ENCODE data around the gene TH. TPM values are rescaled to one million over a fixed set of nuclear protein-coding genes. Genes with fewer than 3 reads are reported as not detected.

TH gene
- total and polyA plus RNA-seq, 2 of the 8 experiments (the other 6 are each of a cell fraction or from before 2014, with no cell fraction given) = 0.09 TPM; not detected in 1

GRCh38 chr11:2177076-2177475, 5.5 kb upstream of the TH start:
- POLR2A ChIA-PET (ENCODE audit: partially characterized antibody) = no interaction called here
- Histone ChIP-seq H3K27me3 (replicated peaks in 1 of 4; ENCODE audit: control insufficient read depth in 3 of 4, extremely low read depth in 1 of 4, insufficient read depth in 3 of 4, low read length in 3 of 4) (no peaks in the 10 kb centered on the region), H2AFZ (ENCODE audit: low read length) (no peak overlapping the region), H2AK5ac (ENCODE audit: low read depth, low read length) (no peak overlapping the region), H3K9ac (replicated peaks in 1 of 4; ENCODE audit: extremely low read depth in 1 of 4, low read depth in 3 of 4, low read length in 3 of 4) (no peak overlapping the region), H2BK12ac (ENCODE audit: low read depth, low read length) (no peak overlapping the region), H2BK15ac (ENCODE audit: low read length) (no peak overlapping the region), H3K27ac (ENCODE audit: low read depth, low read length) (no peak overlapping the region), H2BK120ac (replicated peaks; ENCODE audit: low read depth, low read length) (no peak overlapping the region), H3K36me3 (ENCODE audit: control insufficient read depth in 2 of 4, insufficient read depth in 4 of 4, low read length in 3 of 4) (no peaks in the 10 kb centered on the region), H3K79me2 (ENCODE audit: control insufficient read depth in 1 of 2, insufficient read depth in 2 of 2, low read length in 2 of 2) (no peaks in the 10 kb centered on the region), H4K8ac (ENCODE audit: extremely low read depth, insufficient read depth, low read length) (peak overlapping the region; percentile 59; the same call in 1 of the 2 replicates), H3K79me1 (ENCODE audit: low read depth, low read length) (no peaks in the 10 kb centered on the region), H3K4me3 (ENCODE audit: extremely low read depth in 1 of 4, insufficient read depth in 2 of 4, low read depth in 3 of 4, low read length in 4 of 4) (no peak overlapping the region), H2BK20ac (ENCODE audit: low read length) (no peak overlapping the region), H3K23me2 (ENCODE audit: low read depth, low read length) (no peaks in the 10 kb centered on the region), H3K4me2 (ENCODE audit: insufficient read depth in 1 of 2, low read depth in 2 of 2, low read length in 2 of 2) (no peak overlapping the region), H3K4me1 (replicated peaks in 1 of 4; ENCODE audit: control insufficient read depth in 3 of 4, insufficient read depth in 4 of 4, low read length in 3 of 4) (no peaks in the 10 kb centered on the region), H3K18ac (ENCODE audit: extremely low read depth, low read length) (no peak overlapping the region), H3K56ac (replicated peaks; ENCODE audit: insufficient read length, low read depth, low read length) (no peak overlapping the region), H4K20me1 (replicated peaks in 1 of 2; ENCODE audit: control insufficient read depth in 1 of 2, insufficient read depth in 2 of 2, low read length in 2 of 2) (peaks cover 0 to 6% of the 10 kb centered on the region in 2 experiments), H3K14ac (ENCODE audit: insufficient read length) (no peak overlapping the region), H4K91ac (replicated peaks; ENCODE audit: insufficient read length, low read length) (no peak overlapping the region), H3K23ac (ENCODE audit: insufficient read length) (no peak overlapping the region), H3K9me3 (ENCODE audit: insufficient read depth in 2 of 2, low read depth in 1 of 2, low read length in 1 of 2) (no peaks in the 10 kb centered on the region), H3K4ac (replicated peaks; ENCODE audit: insufficient read length, low read depth, low read length) (no peak overlapping the region), H4K5ac (ENCODE audit: insufficient read length, low read depth, low read length) (no peak overlapping the region), H2BK5ac (ENCODE audit: low read depth, low read length) (no peak overlapping the region)
- no peak for TF ChIP-seq SIN3A (conservative IDR thresholded peaks at IDR 0.05 in 1 of 2, IDR thresholded peaks at IDR 0.05 in 1 of 2; ENCODE audit: low read depth in 1 of 2, low read length in 2 of 2)
- no peak for TF ChIP-seq SIRT6 (IDR thresholded peaks at IDR 0.05; ENCODE audit: low read length)
- no peak for TF ChIP-seq CBX8 (IDR thresholded peaks at IDR 0.05; ENCODE audit: borderline replicate concordance, low read depth, low read length)
- DNase-seq (ENCODE audit: low read depth in 1 of 2, low spot score in 2 of 2) (no peak), FAIRE-seq (no peak)
- CTCF ChIA-PET (ENCODE audit: partially characterized antibody) = interaction anchor here (1.5 to 3.6 kb wide), 2 partner anchors 9 to 17 kb away, joined by 3 to 15 read pairs; no protein-coding TSS in a partner anchor
- 83% methylated on average over 18 of the region's 18 CpGs; no CpG with 5 or more reads in 1 of the 2 experiments for WGBS, 2 experiments (ENCODE audit: extremely low coverage in 1 of 2, insufficient coverage in 1 of 2, insufficient read length in 1 of 2, insufficient replicate concordance in 2 of 2, low coverage in 1 of 2, low lambda C conversion rate in 2 of 2, missing lambda C conversion rate in 1 of 2)
